HG03095 (cell line): Measurements from ENCODE around the gene PSMB10.
A peak's percentile ranks its signal among the peaks of the same experiment; 100 is the strongest.
"Not testable (repeated sequence)": the region's sequence is repeated elsewhere in the genome, so short reads cannot be mapped to it uniquely, and the experiment has no call there.

Source experiments
- ATAC-seq: cut with Tn5 transposase; IDR thresholded peaks from one replicate; pipeline ENCODE4 v1.9.1; 2021; ENCODE audit warnings: moderate library complexity; ENCODE audit not compliant: unreplicated experiment

PSMB10 gene

DNA sequence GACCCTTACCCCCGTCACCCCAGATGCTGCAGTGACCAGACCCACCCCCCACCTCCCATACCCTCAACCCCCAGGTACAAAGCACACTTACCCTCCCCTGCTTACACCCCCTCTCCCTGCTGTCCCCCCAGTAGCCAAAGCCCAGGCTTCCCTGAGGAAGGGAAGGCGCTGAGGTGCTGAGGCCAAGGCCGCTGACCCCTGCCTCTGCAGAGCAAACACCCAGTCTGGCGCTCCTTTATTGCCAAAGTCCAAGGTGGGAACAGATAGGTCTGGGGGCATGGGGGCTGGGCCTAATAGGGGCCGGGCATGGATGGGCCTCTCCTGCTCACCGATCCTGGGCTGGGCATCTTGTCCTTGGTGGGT, 6.6 kb upstream of the PSMB10 start:
- ATAC-seq: no peak

DNA sequence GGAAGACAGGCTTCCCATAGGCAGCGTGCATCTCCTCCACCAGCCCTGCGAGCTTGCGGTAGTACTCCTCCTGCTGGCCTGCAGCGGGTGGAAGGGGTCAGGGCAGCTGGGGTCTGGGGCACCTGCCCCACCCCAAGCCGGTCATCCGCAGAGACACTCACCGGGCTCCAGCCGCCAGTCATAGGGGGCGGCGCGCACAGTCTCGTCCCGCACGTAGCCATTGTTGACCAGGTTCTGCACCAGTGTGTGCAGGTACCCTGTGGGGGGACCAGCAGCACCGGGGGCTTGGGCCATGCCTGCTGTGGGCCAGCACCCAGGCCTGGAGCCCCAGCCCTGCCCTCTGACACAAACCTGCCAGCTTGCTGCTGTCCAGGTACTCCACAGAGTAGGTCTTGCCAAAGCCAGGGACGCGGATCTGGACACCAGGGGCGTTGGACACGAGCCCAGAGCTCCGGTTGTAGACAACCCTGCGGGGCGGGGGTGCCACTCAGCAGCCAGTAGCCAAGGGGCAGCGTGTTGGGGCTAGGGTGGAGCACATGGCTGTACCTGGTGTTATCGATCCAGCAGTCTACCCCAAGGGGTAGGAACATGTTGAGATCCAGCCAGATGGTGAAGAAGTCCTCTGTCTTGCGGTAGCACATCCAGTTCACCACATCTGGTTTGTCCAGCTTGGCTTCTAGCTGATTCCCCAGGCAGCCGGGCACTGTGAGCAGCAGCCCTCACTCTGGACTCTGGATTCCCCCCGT, 6.0 kb upstream of the PSMB10 start:
- no peak for ATAC-seq

DNA sequence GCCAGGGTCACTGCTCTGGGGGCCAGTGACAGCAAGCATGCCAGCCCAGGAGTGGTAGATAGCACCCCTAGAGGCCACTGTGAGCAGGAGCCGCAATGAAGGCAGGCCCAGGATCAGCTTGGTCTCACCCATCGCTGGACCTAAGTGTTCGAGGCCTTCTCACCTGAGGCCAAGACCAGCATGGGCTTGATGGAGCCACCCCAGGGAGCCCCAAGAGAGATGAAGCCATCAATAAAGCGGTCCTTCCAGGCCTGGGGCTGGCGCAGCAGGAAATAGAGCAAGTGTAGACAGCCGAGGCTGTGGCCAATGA, 5.5 kb upstream of the PSMB10 start:
- ATAC-seq: no peak

DNA sequence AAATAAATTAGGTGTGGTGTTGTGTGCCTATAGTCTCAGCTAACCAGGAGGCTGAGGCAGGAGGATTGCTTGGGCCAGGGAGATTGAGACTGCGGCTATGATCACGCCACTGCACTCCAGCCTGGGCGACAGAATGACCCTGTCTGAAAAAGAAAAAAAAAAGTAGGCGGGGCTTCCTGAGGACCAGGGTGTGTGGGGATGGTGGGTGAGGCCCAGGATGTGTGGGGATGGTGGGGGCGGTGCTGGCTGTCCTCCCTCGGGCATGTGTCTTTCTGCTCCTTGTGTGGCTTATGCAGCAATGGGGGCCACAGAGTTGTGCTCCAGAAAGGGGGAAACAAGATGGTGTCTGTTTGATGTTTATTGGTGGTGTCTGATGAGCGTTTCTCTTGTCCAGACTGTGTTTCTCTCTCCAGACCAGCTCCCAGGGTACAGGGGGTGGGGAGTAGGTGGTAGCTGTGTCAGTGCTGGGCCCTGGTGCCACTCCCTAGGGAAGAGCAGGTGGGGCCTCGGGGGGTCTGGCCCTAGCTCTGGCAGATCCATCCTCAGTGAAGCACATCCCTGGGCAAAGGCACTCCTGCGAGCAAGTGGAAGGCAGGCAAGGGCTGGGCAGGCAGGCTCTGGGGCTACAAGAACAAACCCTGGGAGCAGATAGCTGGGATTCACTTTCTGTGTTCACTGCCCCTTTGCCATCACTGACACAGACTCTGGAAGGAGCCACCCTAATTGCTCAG, 5.0 kb upstream of the PSMB10 start:
- no peak for ATAC-seq

DNA sequence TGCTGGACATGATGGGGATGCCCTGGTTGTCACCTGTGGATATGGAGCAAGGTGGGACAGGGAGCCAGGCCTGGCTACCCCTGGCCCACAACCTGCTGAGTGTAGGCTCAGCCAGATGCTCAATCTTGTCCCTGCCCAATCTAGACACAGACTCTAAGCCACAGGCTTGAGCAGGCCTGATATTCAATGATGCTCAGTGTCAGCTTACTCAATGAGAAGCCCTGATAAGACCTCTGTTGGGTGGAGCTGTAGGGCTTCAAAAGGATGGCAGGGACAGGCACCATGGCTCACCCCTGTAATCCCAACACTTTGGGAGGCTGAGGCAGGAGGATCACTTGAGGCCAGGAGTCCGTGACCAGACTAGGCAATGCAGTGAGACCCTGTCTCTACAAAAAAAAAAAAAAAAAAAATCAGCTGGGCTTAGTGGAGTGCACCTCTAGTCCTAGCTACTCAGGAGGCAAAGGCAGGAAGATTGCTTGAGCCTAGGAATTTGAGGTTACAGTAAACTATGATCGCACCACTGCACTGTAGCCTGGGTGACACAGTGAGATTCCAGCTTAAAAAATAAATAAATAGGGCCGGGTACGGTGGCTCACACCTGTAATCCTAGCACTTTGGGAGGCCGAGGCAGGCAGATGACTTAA, 3.9 kb upstream of the PSMB10 start:
- ATAC-seq: no peak

DNA sequence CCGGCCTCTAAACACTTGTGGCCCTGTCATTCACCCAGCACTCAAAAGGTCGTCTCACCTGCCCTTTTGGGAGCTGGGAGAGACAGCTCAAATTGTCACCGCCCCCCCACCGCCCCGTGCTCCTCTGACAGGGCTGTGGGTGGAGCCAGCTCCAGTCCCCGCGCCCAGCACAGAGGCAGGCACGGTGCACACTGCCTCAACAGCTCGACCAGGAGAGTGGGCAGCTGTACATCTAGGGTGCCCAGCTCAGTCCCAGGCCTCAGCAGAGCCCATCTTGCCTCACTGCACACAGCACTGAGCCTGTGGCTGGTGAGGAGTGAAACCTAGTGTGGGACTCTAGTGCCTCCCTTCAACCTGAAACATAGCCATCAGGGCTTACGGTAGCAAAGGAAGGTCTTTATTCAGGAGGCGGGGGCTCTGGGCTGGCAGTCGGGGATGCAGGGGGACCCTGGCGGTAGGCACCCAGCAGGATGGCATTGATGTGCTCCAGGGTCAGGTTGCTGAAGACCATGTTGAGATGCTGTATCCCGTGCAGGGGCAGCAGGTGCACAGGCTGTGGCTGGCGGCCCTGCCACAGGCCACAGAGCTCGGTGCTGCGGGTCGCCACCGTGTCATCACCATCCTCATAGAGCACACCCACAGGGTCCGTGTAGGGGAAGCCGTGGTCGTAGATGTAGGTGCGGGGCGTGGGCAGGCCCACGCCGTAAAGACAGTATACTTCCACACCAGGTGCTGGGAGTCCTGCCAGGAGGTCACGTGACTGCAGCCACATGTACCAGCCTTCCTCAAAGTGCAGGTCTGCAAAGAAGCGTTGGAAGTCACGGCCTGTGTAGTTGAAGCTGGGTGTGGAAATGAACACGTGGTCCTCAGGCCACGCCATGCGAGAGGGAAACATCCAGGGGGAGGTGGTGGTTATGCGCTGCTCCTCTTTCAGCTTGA, 3.1 kb upstream of the PSMB10 start:
- no peak for ATAC-seq

DNA sequence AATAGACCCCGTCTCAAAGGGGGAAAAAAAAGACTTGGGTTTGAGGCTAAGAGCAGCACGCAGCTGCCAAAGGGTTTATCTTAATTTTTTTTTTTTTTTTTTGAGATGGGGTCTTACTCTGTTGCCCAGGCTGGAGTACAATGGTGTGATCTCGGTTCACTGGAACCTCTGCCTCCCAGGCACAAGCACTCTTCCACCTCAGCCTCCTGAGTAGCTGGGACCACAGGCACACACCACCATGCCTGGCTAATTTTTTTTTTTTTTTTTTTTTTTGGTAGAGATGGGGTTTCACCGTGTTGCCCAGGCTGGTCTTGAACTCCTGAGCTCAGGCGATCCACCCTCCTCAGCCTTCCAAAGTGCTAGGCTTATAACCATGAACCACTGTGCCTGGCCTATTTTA, 1.1 kb upstream of the PSMB10 start:
- not testable (repeated sequence) for ATAC-seq

DNA sequence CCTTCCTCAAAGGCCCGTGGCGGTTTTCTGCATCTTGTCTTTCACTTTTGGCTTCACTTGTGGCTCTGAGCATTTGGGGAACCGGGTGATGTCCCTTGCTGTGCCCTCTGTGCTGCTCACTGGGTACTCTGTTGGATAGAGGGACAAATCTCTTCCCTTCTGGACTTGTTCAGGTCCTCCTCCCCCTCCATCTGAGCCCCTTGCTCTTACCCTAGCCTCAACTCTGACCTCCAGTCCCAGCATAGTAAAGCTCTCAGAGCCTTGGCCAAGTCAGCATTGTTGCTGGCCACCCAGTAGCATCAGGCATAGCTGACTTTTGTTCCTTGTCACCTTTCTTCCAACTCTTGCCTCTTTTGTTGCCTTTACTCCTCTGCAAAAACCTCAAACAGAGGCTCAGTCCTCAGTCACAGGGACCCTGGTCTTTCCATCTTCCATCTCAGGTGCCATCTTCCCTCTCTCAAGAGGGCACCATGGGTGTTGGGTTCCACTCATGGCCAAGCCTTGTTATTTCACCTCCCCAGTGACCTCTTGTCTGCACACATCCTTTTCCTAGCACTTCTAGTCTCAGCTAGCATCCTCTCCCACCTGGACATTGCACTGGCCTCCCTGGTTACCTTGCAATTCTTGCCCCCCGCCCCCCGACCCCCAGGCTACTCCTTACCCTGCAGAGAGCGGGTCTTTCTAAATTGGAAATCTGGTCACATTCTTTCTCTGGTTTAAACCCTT, 393 bp upstream of the PSMB10 start:
- ATAC-seq: peak; percentile 53

DNA sequence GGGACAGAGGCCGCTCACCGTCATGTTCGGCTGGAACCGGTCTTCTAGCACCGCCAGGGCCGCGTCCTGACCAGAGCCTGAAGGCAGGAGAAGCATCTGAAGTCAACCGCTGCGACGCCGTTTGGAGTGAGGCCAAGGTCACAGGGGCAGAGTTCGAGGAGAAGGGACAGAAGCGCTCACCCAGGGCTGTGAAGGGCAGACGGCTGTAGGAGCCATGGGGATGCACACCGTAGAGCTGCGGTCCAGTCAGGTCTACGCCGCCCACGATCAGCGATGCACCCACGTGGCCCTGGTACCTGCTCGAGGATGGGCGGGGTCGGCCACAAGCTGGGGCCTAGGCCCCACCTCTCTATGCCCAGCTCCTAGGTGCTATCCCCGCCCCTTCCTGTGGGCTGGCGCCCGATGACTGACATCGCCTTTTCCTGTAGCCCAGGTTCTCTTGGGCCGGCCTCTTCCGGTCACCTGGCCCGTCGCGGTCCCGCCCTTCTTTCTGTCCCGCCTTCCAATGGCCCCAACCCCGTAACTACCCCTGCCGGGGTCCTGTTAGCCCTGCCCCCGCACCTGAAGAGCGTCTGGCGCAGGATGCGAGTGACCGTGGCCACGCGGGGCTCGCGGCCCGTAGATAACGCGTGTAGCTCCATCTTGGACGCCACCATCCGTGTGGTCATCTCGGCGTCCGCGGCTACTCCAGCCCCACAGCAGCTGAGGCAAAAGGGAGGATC, 1.1 kb downstream of the PSMB10 start:
- ATAC-seq: peak; percentile 83

DNA sequence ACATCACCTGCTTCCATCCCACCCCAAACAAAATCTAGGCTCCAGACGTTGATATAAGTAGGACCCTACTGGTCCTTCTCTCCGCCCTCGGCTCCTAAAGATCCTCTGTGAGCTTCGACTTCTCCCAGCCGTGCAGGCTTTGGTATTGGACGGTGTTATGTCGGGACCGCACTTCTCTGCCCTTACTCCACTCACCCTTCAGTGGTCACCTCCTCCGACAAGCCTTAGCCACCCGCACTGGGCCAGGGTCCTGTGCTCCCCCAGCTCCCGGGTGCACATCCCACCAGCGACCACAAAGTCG, 1.6 kb downstream of the PSMB10 start:
- no peak for ATAC-seq

DNA sequence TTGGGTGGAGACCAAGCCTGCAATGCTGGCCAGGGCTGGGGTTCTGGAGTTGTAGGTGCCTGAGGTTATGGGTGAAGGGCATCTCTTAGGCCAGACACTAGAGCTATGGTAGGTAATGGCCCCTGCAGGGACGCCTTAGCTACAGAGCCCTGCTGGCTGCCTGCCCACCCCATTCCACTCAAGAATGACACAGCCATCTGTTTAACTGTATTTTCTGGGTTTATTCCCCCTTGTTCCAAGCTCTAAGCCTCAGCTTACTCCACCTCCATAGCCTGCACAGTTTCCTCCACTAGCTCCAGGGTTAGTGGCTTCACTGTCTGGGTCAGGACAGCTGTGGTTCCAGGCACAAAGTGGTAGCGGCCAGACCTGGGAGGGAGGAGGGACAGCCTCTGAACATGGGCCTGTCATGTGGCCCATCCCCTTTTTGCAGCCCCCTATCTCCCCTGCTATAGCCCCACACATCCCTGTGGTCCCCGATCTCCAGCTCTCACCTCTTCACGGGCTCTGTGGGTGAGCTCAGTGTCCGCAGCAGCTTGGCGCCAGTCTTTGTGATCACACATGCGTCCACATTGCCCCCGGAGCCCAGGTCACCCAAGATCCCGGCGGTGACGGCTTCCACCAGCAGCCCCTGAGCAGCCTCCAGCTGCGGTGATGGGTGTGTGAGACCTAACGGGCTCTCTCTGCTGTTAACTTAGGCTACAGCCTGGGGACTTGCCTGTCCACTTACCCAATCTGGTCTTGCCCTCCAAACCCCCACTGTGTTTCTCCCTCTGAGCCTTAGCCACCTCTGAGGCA, 2.1 kb downstream of the PSMB10 start:
- no peak for ATAC-seq

DNA sequence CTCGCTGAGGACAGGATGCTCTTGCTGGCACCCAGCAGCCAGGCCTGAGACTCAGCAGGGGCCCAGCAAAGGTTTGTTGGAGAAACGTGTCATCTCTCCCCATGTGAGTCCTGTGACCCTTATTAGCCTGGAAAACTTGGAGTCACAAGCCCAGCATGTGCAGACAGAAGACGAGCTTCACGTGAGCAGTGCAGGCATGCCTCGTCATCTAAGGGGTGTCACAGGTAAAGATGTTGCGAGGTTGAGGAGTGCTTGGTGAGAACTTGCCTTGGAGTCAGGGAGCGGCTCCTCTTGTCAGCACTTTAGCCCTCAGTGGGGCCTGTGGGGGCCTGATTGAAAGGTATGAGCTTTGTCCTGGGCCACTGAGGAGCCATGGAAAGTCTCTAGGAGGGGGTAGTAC, 2.8 kb downstream of the PSMB10 start:
- ATAC-seq: no peak

DNA sequence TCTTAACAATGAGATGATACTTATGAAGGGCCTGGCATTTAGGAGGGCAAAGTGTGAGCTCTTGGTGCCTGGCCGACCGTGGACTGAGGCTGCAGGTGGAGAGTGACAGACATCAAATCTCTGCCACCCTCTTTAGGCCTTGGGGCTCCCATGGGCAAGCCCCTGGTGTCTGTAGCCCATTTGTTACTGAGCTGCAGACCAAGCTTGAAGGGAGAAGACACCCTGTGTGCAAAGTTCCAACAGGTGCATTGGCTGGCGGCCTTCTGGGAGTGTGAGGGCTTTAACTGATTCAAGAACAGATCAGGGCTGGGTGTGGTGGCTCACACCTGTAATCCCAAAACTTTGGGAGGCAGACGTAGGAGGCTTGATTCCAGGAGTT, 4.2 kb downstream of the PSMB10 start:
- ATAC-seq: no peak

DNA sequence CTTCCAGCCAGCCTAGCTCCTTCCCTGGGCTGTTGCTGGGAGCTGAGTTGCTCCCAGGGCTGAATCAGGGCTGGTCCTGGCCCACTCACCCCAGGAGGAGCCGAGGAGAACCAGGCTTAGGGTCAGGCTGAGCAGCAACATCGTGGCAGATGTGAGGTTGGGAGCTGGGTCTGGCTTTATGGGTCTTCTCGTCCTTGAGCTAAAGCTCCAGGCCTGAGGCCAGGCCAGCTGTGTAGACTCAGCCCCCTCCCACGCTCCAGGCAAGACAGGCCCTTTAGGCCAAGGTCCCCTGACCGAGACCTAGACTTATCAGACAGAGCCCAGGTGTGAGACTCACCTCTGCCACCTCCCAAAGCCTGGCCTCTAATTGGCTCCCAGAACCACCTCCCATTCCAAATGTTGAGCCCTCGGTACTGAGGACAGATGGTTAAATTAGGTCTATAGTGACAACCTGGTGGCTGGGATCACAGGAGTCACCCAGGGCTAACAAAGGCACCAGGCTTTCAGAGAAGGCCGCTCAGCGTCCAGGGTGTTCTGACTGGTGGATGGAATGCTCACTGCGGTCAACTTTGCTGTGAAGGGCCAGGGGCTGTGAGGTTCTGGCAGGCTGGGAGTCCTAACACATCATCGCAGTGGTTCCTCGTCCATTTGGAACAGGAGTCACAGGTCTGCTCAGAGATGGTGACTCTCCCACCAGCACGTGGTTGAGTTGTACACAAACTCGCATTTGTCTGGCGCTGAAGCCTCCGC, 4.8 kb downstream of the PSMB10 start, which contains the start of gene CTRL:
CTRL (minus strand) TSS at position 151 of the 750 bp plus-strand sequence; CDS start at position 141, 10 bp downstream.
- no peak for ATAC-seq

DNA sequence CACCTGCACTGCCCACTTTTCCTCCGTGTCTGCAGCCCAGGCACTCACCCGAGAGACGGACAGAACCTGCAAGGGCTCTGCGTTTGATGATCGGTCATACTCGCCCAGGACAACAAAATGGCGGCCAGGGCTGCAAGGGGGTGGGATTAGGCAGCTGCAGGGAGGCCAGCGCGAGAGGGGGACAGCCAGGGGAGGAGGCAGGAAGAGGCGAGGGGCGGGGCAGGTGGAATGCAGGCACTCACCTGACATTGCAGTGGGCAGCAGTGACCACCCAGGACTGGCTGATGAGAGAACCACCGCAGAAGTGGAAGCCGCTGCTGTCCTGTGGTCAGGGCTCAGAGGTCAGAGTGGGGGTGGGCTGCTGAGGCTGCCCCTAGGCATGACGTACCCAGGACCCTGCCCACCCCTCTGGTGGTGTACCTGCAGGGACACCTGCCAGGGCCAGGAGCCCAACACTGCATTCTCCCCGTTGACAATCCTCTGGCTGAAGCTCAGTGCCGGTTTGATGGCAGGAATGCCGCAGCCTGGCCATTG, 5.9 kb downstream of the PSMB10 start:
- no peak for ATAC-seq

DNA sequence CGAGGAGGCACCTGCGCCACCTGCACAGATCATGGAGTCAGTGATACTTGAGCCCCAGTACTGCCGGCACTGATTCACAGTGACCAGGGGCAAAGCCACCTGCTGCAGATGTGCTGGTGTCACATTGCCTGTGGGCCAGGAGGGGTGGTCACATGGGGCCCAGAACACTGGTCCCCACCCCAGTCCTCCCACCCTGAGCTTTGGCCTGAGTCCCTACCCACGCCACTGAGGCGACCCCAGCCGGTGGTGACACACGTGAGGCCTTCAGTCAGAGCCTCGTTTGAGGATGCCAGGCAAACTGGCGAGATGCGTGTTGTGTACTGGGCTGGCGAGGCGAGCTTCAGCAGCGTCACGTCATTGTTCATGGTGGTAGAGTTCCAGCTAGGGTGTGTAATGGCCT, 6.5 kb downstream of the PSMB10 start:
- ATAC-seq: no peak

DNA sequence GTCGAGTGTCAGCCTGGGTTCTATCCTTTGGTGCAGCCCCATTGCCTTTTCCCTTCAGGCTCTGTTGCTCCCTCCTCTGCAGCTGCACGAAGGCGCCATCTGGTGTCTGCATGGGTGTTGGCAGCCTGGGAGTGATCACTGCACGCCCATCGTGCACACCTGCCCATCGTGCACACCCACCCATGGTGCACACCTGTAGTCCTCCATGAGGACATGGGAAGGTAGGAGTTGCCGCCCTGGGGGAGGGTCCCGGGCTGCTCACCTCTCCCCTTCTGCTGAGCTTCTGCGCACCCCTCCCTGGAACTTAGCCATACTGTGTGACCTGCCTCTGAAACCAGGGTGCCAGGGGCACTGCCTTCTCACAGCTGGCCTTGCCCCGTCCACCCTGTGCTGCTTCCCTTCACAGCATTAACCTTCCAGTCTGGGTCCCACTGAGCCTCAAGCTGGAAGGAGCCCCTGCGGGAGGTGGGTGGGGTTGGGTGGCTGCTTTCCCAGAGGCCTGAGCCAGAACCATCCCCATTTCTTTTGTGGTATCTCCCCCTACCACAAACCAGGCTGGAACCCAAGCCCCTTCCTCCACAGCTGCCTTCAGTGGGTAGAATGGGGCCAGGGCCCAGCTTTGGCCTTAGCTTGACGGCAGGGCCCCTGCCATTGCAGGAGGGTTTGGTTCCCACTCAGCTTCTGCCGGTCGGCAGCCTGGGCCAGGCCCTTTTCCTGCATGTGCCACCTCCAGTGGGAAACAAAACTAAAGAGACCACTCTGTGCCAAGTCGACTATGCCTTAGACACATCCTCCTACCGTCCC, 7.9 kb downstream of the PSMB10 start:
- ATAC-seq: peak; percentile 59
